ENCODE data around the gene KLF12.

Gene KLF12

DNA sequence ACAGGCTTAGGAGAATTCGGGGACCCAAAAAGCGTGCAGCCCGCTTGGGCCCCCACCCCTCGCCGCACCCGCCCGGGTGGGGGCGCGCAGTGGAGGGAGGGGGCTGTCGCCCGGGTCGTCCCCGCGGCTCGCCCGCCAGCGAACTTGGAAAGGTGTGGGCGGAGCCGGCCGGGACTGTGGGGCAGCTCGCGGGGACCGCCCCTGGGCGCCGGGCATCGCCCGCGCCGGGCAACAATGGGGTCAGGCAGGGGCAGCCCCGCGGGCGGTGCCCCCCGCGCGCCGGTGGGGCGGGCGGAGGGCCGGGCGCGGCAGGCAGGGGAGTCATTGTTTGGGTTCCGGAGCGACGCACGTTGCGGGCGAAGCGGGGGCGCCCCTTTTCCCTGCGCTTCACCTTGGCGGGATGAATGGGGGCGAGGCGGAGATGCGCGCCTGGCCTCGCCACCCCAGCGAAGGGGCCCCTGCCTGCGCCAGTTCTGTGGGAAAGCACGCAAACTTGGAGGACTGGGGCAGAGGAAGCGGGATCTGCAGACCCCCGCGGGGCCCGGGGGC lies 647 bp upstream of the KLF12 start:
- DNase-seq, result peak; percentile 68

DNA sequence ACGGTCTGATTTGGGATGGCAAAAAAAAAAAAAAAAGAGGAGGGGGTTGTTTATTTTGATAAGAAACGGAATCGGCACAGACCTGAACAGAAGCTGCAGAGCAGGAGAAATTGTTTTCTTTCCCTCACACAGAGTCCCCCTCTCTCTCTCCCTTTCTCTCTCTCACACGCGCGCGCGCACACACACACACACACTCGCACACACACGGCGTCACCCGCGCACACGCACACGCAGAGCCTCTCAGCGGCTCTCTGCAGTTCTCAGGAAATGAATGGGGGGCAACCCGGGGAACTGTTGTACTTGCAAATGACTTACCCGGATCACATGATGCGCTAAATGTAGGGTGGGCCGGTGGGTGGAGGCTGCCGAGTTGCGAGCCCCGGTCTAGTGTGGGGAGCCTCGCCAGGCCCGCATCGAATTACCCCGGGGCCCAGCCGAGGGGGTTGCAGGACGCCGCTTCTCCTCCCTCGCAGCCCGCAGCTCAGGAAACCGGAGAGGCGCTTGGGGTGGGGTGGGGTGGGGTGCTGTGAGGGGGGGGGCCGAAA lies 475 bp downstream of the KLF12 start:
- DNase-seq, result peak; percentile 93

DNA sequence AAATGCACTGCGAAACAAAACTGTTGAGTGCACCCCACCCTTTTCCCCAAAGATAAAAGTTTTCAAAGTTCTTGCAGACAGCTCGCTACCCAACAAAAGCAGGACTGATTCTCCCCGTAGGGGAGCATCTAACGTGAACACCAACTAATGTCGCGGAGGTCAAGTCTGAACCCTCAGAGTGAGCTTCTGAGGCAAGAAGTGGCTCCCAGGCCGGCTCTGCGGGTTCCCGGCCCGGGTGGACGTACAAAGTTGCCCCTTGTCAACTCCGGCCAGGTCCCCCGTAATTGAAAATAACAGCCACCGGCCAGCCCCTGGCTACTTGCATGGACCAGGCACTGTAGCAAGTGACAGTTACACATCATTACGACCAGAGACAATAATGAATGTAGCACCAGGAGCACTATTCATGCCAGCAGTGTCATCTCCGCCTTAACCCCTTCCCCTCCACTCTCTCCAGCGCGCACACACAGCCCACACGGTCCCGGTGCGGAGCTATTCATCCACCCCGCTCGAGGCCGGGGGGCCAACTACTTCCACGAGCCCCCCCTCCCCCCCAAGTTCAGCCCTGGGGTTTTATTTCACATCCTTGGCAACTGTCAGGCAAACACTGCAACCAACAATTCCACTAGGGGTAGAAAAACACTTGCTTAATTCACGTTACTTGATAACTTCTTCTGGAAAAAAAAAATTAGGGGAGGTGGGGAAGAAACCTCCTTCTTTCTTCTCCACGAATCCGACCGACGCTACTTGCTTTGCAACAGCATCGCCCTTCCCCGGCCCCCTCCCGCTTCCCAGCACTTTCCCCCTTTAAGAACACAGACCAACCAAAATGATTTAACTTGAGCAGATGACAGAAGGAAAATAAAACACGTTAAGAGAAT lies 1.2 kb downstream of the KLF12 start:
- peak; percentile 63 for DNase-seq

DNA sequence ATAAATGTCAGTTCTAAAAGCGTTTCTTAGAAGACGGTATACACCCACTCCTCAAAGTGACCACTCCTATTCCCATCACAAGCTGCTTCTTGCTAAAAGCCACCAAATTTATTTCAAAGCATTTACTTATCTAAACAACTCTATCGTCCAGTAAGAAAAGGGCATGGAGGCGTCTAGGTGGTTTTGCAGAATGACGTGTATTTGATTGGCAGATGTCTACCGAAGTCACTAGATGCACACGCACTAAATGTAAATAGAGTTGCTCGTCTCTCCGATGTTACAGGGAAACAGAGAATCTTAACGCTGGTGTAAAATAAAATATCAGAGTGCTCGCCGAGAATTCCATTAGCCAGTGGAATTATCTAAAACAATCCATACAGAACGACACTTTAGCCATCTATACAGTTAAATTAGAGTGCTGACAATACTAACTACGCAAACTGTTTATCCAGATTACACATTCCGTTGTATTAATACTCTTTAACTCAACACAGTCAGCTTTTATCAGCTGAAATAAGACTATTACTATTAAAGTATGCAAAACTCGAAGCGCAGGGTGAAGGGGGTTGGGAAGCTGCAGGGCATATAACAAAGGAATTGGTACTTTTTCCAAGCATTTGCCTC lies 1.9 kb downstream of the KLF12 start:
- DNase-seq, result peak; percentile 83

DNA sequence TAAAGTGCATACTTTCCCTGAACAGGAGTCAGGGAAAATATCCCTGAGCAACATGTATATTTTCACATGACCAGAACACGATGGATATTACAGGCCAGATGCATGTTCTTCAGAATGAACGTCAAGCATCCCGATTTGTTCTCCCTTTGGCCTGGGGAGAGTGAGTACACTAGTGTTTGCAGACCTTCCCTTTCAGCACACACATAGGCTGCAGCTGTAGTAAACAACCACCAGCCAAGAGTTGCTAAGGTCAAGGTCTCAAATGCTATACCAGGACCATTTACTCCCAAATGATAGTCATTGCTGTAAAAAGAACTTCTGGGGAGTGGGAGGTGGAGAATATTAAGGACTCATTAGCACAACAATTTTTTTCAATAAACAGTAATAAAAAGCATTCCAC lies 3.0 kb downstream of the KLF12 start:
- DNase-seq, result no peak

DNA sequence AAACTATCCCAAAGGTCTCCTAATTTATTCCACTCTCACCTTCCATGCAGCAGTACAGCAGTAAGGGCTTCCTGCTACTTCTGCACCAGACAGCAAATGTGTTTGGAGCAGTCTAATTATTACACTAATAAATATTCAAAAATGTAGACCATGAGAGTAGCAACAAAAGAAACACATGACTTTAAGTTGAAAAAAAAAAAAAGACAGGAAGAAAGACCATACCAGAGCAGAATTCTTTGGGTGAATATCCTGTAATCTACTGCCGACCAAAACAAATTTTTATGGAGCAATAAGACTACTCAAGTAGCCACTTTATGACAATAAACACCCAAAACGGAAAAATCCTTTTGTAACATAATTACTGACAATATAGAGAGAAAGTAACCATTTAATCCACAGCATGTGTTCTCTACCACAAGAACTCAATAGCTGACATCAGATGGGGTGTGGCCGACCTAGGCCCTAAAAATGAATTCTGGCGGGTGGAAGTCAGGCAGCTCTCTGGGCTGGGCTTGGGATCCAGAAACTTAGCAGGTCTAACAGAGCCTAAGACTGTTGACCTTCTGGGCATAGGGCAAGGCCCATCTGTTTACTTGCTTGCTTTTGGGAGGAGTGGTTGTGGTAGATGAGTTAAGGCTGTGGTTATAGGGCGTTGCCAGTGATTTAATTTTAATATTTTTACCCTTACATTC lies 4.6 kb downstream of the KLF12 start:
- DNase-seq, result peak; percentile 65

DNA sequence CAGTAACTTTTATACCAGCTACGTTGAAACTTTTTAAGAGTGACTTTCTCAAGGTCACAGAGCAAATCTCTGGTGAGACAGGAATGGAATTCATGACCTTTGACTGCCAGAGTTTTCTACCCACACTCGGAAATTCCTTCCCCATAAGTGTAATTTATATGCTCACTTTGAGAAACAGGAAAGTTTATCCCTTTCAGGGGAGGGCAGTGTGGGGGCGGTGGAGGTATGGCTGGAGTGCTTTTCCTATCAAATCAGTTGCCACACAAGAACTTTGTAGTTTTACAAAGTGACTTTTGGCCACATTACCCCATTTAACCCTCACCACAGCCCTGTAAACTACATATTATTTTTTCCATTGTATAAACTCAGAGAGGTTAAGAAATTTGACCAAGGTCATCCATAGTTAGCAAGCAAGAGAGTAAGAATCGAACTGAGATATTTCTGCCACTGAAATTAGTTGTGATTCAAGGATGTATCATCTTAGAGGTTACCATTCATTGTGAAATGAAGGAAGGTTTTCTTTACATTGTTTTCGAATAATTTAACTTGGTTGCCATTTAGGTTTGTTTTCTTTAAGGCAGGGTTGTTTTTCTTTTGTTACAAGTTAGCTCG lies 5.9 kb downstream of the KLF12 start:
- no peak for DNase-seq

DNA sequence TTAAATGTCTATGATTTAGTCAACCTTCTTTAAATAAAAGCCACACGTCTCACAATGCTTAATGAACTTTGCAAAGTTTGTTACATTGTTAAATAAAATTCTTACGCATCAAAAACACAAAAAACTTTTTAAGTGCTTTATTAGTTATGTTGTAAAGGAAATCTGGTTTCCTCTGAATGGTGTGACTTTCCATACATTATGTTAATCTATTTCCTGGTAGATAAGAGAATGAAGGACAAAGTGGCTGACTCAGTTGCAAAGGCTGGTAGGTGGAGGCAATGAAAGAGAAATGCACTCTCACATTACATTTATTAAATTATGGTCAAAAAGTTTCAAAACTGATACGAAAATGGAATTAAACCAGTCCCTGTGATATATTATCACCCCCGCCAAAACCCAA lies 15.9 kb downstream of the KLF12 start:
- no peak for DNase-seq

DNA sequence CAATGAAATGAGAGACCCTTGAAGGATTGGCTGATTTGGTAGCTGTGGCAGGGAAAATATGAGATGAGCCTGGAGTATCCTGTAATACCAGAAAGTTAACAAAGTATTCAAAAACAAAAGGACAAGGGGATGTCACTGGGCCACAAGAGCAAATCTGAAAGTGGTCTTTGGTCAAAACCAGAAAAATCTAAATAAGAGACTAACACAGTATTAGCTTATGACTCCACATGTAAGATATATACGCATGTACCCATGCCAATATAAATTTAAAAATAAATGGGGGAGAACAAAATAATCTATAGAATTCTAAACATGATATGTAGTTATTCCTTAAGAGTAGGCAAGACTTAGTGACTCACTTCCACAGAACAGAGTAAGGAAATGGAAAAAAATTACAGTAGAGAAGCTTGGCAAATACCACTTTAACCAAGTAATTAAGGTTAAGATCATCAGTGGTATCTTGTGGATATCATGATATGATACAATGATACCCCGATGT lies 16.9 kb downstream of the KLF12 start:
- DNase-seq, result no peak

DNA sequence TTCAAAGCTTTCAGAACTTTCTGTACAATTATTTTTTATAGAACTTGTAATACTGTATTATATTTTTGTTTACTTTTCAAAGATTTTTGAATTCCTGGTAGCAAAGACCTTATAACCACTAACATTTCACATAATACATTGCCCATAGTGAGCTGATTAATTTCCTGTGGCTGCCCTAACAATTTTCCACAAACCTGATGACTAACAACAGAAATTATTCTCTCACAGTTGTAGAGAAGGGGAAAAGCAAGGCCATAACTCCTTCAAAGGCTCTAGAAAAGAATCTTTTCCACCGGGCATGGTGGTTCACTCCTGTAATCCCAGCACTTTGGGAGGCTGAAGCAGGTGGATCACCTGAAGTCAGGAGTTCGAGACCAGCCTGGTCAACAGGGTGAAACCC lies 19.1 kb downstream of the KLF12 start:
- no peak for DNase-seq

DNA sequence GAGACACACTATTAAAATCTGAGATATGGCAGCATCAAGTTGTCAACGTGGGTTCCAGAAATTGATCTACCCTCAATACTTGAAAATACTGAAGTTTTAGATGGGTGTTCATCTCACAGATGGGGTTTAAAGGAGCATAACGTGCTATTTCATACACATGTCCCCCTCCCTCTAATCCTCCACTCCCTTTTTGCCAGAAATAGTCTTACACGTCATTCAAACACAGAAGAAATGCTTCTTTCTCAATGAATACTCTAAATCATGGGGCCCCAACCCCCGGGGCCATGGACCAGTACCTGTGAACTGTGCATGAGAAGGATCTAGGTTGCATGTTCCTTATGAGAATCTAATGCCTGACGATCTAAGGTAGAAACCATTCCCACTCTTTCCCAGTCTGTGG lies 19.6 kb downstream of the KLF12 start:
- DNase-seq, result no peak

DNA sequence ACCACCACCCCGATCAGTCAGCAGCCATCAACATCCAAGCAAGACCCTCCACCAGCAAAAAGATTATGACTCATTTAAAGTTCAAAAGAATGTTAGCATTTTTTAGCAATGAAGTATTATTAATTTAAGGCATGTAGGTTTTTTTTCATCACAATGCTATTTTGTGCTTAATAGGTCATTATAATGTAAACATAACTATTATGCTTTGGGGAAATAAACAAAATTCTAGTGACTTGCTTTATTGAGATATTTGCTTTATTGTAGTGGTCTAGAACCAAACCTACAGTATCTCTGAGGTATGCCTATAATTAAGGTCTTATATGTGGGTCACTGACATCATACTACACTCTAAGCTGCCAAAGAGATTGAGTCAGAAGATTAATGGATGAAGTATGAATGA lies 20.0 kb downstream of the KLF12 start:
- DNase-seq, result no peak

DNA sequence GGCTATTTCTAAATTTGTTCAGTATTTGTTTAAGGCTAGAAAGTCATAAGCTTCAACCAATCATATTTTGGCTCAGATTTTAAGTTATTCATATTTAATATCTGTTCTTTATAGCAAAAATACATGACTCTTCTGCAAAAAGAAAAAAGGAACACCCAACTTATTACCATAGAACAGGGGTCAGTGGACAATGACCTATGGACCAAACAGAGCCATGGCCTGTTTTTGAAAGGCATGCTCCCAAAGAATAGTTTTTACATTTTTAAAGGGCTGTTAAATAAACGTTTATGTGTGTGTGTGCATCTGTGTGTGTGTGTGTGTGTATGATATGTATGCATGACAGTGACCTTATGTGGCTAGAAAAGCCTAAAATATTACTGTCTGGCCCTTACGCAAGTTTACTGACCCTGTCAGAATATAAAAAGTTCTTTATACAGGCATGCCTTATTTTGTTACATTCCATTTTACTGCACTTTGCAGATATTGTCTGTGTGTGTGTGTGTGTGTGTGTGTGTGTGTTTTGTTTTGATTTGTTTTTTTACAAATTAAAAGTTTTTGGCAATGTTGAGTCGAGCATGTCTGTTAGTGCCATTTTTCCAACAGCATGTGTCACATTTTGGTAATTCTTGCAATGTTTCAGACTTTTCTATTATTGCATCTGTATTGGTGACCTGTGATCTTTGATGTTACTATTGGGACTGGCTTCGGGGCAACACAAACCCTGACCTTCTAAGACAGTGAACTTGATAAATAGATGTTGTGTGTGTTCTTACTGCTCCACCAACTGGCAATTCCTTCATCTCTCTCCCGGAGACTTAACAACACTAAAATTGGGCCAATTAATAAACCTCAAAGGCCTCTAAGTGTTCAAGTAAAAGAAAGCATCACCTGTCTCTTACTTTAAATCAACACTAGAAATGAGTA lies 22.0 kb downstream of the KLF12 start:
- DNase-seq, result no peak

DNA sequence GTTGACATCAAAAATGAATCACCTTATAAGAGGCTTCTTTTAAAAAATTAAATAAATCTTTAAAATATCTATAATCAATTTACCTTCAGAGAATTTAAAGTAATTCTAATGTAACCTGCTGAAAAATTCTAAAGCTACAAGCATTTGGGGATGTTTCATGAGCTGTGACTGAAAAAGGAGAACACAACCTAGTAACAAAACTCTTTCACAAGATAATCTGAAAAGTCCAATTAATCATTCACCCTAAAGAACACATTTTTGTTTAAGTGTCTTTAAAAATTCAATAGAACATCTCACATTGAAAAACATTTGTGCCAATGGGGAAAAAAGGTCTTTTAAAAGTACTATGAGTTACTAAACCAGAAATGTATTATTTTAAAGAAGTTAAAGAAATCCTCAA lies 22.8 kb downstream of the KLF12 start:
- no peak for DNase-seq

DNA sequence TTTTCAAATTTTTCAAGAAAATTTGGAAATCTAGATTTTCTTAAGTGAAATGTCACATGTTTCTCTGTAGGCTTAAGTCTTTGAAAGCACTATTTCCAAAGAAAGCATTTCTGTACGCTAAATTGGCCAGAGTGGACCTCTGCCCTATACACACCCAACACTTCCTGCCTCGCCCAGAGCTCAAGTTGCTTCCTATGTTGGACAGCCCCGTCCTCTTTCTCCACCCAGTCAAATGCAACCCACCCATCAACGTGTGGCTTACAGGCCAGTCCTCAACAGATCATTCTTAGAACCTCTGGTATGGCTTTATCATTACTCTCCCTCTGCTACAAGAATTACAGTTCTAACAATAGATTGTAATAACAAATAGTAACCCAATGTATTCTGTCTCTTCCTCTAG lies 24.2 kb downstream of the KLF12 start:
- DNase-seq, result no peak

DNA sequence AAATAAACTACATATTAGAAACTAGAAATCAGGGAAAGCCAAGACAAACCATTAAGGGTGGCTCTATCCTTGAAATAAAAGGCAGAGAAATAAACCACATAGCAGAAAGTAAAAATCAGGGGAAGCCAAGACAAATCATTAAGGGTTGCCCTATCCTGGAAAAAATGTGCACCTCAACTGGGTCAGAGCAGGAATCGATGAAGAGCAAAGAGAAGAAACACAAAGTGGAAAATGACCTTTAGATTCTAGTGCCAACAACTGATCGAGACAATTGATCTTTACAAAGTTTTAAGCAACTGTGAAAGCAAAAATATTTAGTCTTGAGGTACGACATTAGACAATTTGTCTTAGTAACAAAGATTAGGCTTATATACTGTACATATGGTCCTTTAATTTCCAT lies 26.6 kb downstream of the KLF12 start:
- DNase-seq, result no peak

DNA sequence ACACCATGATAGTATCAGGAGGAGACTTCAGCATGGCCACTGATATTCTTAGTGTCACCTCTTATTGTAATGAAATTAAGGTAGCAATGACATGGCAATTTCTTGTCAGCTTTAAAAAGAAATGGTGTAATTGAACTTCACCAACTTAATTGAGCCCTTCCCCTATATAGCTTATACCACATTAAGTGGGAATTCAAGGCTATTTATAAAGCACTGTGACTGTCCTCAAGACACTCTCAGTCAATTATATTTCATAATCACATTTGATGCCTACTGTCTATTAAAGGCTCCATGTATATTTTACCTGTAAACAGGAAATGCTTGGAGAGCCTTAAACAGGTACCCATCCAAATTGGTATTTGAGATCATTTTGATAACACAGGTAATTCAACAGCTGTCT lies 28.3 kb downstream of the KLF12 start:
- no peak for DNase-seq

DNA sequence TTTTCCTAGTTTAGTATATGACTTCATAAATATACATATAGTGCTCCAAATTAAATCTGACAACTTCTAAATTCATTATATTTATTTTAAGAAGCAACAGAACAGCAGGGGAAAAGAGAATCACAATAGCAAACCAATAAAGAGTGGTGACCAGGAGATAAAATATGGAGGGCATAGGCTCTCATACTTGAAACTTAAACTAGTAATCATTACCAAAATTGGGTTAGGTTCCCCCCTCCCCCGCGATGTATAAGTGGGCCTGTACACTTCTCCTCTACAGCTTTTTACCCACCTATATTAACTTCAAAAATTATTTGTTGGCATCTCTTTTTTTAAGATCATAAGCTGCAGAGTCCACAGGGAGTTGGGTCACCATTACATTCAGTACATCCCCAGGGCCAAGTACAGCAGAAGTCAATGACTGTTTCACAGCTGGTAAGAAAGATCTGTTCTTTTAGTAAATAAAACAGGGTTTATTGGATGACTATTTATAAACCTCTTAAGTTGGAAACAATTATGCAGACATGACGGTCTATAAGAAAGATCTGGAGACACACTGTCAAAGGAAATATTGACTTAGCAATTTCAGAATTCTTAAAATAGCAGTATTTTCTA lies 29.4 kb downstream of the KLF12 start:
- no peak for DNase-seq

DNA sequence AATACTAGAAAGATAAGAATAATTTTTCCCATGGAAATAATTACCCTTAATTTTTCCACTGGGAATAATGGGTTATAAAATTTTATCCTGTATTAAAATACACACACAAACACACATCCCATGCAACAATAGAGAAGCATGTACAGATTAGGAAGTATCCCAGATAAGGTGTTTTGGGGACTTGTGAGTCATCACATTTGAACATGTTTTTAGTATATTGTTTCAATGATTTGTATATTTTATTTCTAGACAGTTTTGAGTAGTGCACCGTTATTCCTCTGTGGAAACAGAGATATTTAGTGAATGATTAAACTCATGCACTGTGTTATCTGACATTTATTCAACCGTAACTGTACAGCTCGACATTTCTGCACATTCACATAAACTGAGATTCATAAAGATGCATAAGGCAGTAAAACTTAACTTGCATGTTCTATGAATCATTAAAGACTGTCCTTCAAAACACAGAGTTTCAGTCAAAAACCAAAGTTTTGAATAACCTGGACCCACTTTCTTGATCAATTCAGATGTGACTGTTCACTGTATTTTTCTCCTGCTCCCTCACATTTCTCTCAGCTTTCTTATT lies 30.1 kb downstream of the KLF12 start:
- no peak for DNase-seq

DNA sequence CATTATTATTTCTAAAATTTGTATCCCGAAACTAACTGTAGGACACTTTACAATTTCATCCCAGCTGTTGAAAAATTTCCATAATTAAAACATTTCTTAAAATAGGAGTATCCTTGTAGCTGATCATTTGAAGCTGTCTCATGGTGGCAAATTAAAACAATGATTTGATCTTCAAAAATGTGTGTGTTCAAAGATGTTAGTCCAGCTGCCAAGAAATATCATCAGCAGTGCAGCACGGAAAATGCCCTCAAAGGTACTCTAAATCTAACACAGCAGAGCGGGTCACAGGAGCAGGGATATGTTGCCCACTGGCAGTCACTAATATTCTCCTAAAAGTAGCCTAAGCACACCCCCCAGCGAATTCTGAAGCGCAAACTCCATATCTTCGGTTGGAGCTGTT lies 31.0 kb downstream of the KLF12 start:
- no peak for DNase-seq

DNA sequence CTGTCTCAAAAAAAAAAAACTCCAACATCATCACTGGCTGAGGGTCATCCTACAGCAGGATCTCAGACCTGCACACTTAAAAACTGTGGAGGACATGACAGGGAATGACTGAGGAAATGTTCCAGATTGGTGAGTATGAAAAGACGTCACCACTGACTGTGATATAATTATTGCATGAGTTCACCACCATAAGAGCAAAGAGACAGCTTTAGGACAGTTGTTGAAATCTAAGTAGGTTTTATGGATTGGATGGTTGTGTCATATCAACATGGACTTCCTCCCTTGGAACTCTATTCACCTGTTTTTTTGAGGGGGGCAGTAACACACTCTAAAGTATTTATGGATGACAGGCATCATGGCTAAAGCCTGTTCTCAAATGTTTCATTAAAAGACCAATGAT lies 31.5 kb downstream of the KLF12 start:
- no peak for DNase-seq
